Mesenchymal stem cell (in vitro differentiated cells and primary cell): Measurements from ENCODE around the gene SV2C.

Experiments used
- DNase-seq: peaks from one replicate; pipeline ENCODE4 v3.0.0-alpha.2; 2013
- H2AFZ ChIP-seq: one replicate; pipeline ENCODE4 v1.6.1; 2013; ENCODE audit warnings: low read depth, mild to moderate bottlenecking, control low read depth, inconsistent platforms, low read length, moderate library complexity
- H2AK5ac ChIP-seq: 2 replicates; pipeline ENCODE4 v1.6.1; 2013; ENCODE audit warnings: low read length, moderate library complexity, mild to moderate bottlenecking, inconsistent platforms; ENCODE audit not compliant: severe bottlenecking
- H2BK120ac ChIP-seq: one replicate; pipeline ENCODE4 v1.6.1; 2013; ENCODE audit warnings: low read depth, mild to moderate bottlenecking, inconsistent platforms, low read length, moderate library complexity
- H2BK12ac ChIP-seq, 2 experiments: one replicate each; pipeline ENCODE4 v1.6.1; 2013; ENCODE audit warnings: inconsistent platforms in 2 of 2, low read length in 2 of 2, mild to moderate bottlenecking in 2 of 2, moderate library complexity in 2 of 2, control low read depth in 1 of 2
- H2BK15ac ChIP-seq: one replicate; pipeline ENCODE4 v1.6.1; 2013; ENCODE audit warnings: mild to moderate bottlenecking, low read depth, inconsistent platforms; ENCODE audit not compliant: poor library complexity, severe bottlenecking
- H2BK5ac ChIP-seq: 2 replicates; pipeline ENCODE4 v1.6.1; 2013; ENCODE audit warnings: low read depth, mild to moderate bottlenecking, low read length, control low read depth, inconsistent platforms; ENCODE audit not compliant: poor library complexity, severe bottlenecking
- H3K14ac ChIP-seq, 2 experiments: one replicate each; pipeline ENCODE4 v1.6.1; 2013; ENCODE audit warnings: inconsistent platforms in 2 of 2, low read length in 2 of 2, control low read depth in 1 of 2, mild to moderate bottlenecking in 1 of 2, moderate library complexity in 1 of 2
- H3K18ac ChIP-seq, 2 experiments: one replicate each; pipeline ENCODE4 v1.6.1; 2013; ENCODE audit warnings: inconsistent platforms in 2 of 2, low read length in 2 of 2, control low read depth in 1 of 2, low read depth in 1 of 2, mild to moderate bottlenecking in 1 of 2
- H3K23ac ChIP-seq, 2 experiments: one replicate each; pipeline ENCODE4 v1.6.1; 2013; ENCODE audit warnings: inconsistent platforms in 2 of 2, low read length in 2 of 2, mild to moderate bottlenecking in 2 of 2, moderate library complexity in 2 of 2, control low read depth in 1 of 2
- H3K27ac ChIP-seq: 2 replicates; pipeline ENCODE4 v1.5.1; 2013; ENCODE audit warnings: mild to moderate bottlenecking, moderate library complexity, low read length, control low read depth, inconsistent platforms; ENCODE audit not compliant: poor library complexity, severe bottlenecking
- H3K27me3 ChIP-seq, 2 experiments: 2 replicates each; pipeline versions ENCODE4 v1.6.1 to v1.7.0; 2013; ENCODE audit warnings: low read length in 2 of 2, mild to moderate bottlenecking in 2 of 2, moderate library complexity in 2 of 2, control low read depth in 1 of 2, inconsistent platforms in 1 of 2; ENCODE audit not compliant: control insufficient read depth in 1 of 2, insufficient read depth in 1 of 2
- H3K36me3 ChIP-seq, 2 experiments: 2 replicates each; pipeline versions ENCODE4 v1.6.1 to v1.7.0; 2013; ENCODE audit warnings: low read length in 2 of 2, control low read depth in 1 of 2, inconsistent platforms in 1 of 2, low read depth in 1 of 2, mild to moderate bottlenecking in 1 of 2; ENCODE audit not compliant: insufficient read depth in 2 of 2, control insufficient read depth in 1 of 2
- H3K4ac ChIP-seq, 2 experiments: one replicate each; pipeline ENCODE4 v1.6.1; 2013; ENCODE audit warnings: inconsistent platforms in 2 of 2, low read length in 2 of 2, mild to moderate bottlenecking in 2 of 2, moderate library complexity in 2 of 2, control low read depth in 1 of 2, low read depth in 1 of 2
- H3K4me1 ChIP-seq: 2 replicates; pipeline ENCODE4 v1.6.1; 2013; ENCODE audit warnings: low read depth, low read length, control low read depth; ENCODE audit not compliant: control insufficient read depth, insufficient read depth
- H3K4me2 ChIP-seq: 2 replicates; pipeline ENCODE4 v1.6.1; 2013; ENCODE audit warnings: low read length, mild to moderate bottlenecking, inconsistent platforms; ENCODE audit not compliant: poor library complexity, severe bottlenecking
- H3K4me3 ChIP-seq, 2 experiments: 2 replicates each; pipeline versions ENCODE4 v1.5.1 to v1.7.0; 2013; ENCODE audit warnings: low read length in 2 of 2, mild to moderate bottlenecking in 2 of 2, control low read depth in 1 of 2, low read depth in 1 of 2; ENCODE audit not compliant: insufficient read depth in 1 of 2
- H3K79me1 ChIP-seq: replicated peaks from 2 replicates; pipeline ENCODE4 v1.6.1; 2013; ENCODE audit warnings: mild to moderate bottlenecking, control low read depth, low read length, inconsistent platforms; ENCODE audit not compliant: poor library complexity, severe bottlenecking
- H3K9ac ChIP-seq: 2 replicates; pipeline ENCODE4 v1.7.0; 2013; ENCODE audit warnings: mild to moderate bottlenecking, low read length, moderate library complexity
- H3K9me3 ChIP-seq: 2 replicates; pipeline ENCODE4 v1.7.0; 2013; ENCODE audit warnings: mild to moderate bottlenecking, low read length; ENCODE audit not compliant: control insufficient read depth
- H4K8ac ChIP-seq: one replicate; pipeline ENCODE4 v1.6.1; 2013; ENCODE audit warnings: inconsistent platforms, mild to moderate bottlenecking, low read length, moderate library complexity
- H4K91ac ChIP-seq: one replicate; pipeline ENCODE4 v1.6.1; 2013; ENCODE audit warnings: mild to moderate bottlenecking, low read length, inconsistent platforms
- WGBS: methylation state at CpG from one replicate; pipeline ENCODE4 v1.1.7; 2013; ENCODE audit warnings: mixed read lengths; 5-methylcytosine and 5-hydroxymethylcytosine counted together

The SV2C gene

DNA sequence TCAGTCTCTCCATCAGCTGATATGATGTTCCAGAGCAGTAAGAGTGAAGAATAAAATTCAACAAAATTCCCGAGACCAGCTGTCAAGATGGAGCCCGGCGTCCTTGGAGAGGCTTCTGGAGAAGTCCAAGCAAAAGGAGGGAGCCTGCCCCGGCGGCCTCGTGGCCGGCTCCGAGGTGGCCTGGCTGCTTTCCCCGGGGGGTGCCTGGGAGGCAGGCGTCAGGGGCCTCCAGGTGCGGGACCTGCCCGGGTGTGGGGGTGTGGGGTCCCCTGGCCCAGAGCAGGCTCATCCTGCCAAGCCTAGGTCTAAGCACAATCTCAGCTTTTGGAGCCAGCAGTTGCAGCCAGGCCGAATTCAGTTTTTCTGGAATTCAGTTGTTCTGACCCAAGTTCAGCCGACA lies 197.3 kb downstream of the SV2C start:
- no peaks in the 10 kb centered on the region for H3K4me1 ChIP-seq
- H3K9ac ChIP-seq = no peak overlapping the region
- H3K36me3 ChIP-seq = no peaks in the 10 kb centered on the region
- H3K79me1 ChIP-seq = no peaks in the 10 kb centered on the region
- H2BK15ac ChIP-seq = no peak overlapping the region
- no peak overlapping the region for H3K14ac ChIP-seq
- H3K27me3 ChIP-seq = peaks cover 0 to 9% of the 10 kb centered on the region in 2 experiments
- no peak overlapping the region for H2AK5ac ChIP-seq
- no peak overlapping the region for H2BK120ac ChIP-seq
- DNase-seq = no peak
- H2AFZ ChIP-seq = no peak overlapping the region
- no peak overlapping the region for H3K4ac ChIP-seq
- no peak overlapping the region for H3K4me2 ChIP-seq
- no peak overlapping the region for H3K27ac ChIP-seq
- no peak overlapping the region for H2BK5ac ChIP-seq
- no peaks in the 10 kb centered on the region for H3K9me3 ChIP-seq
- no peak overlapping the region for H4K8ac ChIP-seq
- H3K18ac ChIP-seq = no peak overlapping the region
- H3K4me3 ChIP-seq = no peak overlapping the region
- H4K91ac ChIP-seq = no peak overlapping the region
- WGBS = 94% methylated on average over 14 of the region's 14 CpGs
- no peak overlapping the region for H2BK12ac ChIP-seq
- no peak overlapping the region for H3K23ac ChIP-seq

DNA sequence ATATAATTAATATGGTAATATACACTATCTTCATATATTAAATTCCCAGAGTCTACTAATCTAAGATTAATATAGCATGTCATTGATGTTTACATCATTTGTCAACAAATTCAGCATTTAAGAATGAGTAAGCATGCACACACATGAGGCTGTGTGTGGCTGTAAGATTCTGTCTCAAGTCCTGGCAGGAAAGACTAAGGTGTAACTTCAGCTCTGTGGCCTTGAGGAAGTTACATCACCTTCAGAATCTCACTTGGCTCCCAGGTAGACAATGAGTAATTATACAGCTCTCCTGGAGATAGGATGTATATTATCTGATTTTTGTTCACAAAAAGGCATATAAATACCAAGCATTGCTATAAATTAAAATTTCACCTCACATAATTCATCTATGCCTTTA lies 200.5 kb downstream of the SV2C start:
- Histone ChIP-seq H3K14ac (no peak overlapping the region), H2AFZ (no peak overlapping the region), H3K27me3 (peaks cover 0 to 4% of the 10 kb centered on the region in 2 experiments), H3K4me3 (no peak overlapping the region), H3K4me2 (no peak overlapping the region), H4K91ac (no peak overlapping the region), H3K4me1 (no peaks in the 10 kb centered on the region), H3K4ac (no peak overlapping the region), H2BK12ac (no peak overlapping the region), H3K36me3 (no peaks in the 10 kb centered on the region), H3K23ac (no peak overlapping the region), H2AK5ac (no peak overlapping the region), H4K8ac (no peak overlapping the region), H2BK15ac (no peak overlapping the region), H2BK5ac (no peak overlapping the region), H3K9me3 (no peaks in the 10 kb centered on the region), H3K18ac (no peak overlapping the region), H3K27ac (no peak overlapping the region), H3K79me1 (no peaks in the 10 kb centered on the region), H2BK120ac (no peak overlapping the region), H3K9ac (no peak overlapping the region)
- DNase-seq = no peak

DNA sequence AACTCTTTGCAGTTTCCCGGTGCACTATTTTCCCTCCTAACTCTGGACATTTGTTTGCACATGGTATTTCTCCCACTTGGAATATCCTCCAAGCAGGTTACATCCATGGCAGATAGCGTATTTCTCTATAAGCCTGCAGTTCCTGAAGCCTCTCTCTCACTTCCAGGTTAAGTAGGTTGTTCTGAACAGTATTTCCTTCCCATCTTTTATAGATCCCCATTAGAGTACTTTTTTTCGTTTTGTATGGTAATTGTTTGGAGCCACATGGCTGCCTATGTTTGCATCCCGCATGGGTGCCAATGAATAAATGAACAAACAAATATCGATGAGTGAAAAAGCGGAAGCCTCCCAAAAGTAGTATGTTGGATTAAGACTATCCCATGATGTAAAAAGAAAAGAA lies 206.5 kb downstream of the SV2C start:
- Histone ChIP-seq H2AK5ac (no peak overlapping the region), H3K4me3 (no peak overlapping the region), H3K4me1 (no peaks in the 10 kb centered on the region), H4K8ac (no peak overlapping the region), H4K91ac (no peak overlapping the region), H3K9me3 (no peaks in the 10 kb centered on the region), H2AFZ (no peak overlapping the region), H3K27ac (no peak overlapping the region), H3K36me3 (no peaks in the 10 kb centered on the region), H3K18ac (no peak overlapping the region), H3K23ac (no peak overlapping the region), H2BK12ac (no peak overlapping the region), H3K27me3 (no peaks in the 10 kb centered on the region), H3K4ac (no peak overlapping the region), H3K4me2 (no peak overlapping the region), H2BK5ac (no peak overlapping the region), H2BK15ac (no peak overlapping the region), H3K9ac (no peak overlapping the region), H3K79me1 (no peaks in the 10 kb centered on the region), H3K14ac (no peak overlapping the region), H2BK120ac (no peak overlapping the region)
- DNase-seq = no peak
- 88% methylated on average over 3 of the region's 6 CpGs for WGBS

DNA sequence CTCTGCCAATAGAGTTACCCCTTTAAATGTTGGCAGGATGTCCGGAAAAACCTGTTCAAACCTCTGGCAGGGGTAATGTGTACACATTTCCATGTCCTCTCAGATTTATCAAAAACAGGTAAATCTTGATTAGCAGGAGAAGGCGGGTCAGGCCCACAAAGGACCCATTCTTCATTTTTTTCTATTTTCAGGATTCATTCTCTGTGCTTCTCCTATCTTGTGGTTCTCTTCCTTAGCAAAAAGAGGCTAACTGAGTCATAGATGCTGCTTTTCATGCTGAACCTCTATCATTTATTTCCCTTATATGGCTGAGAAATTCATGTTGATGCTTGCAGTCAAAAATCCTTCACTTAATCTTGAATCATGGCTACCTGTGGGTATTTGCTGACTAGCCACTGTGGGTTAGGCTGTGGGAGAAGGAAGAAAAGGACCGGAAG lies 207.2 kb downstream of the SV2C start:
- Histone ChIP-seq H3K4ac (no peak overlapping the region), H2BK15ac (no peak overlapping the region)
- WGBS = 87% methylated on average over 3 of the region's 3 CpGs

More for the DNA sequence above, 207.2 kb downstream of the SV2C start:
- Histone ChIP-seq H3K14ac (no peak overlapping the region), H3K4me1 (peaks cover 1% of the 10 kb centered on the region), H2AFZ (no peak overlapping the region), H2BK120ac (no peak overlapping the region), H3K36me3 (no peaks in the 10 kb centered on the region), H3K23ac (no peak overlapping the region), H3K18ac (no peak overlapping the region), H3K27ac (no peak overlapping the region), H4K91ac (no peak overlapping the region), H2BK12ac (no peak overlapping the region), H3K9ac (no peak overlapping the region), H3K9me3 (no peaks in the 10 kb centered on the region), H2AK5ac (no peak overlapping the region), H3K27me3 (no peaks in the 10 kb centered on the region), H3K79me1 (no peaks in the 10 kb centered on the region), H3K4me3 (no peak overlapping the region), H3K4me2 (no peak overlapping the region), H2BK5ac (no peak overlapping the region), H4K8ac (no peak overlapping the region)
- DNase-seq = no peak
